Keratinocyte (primary cell): ENCODE measurements around the gene GUCY1A1. TPM values are rescaled to one million over a fixed set of nuclear protein-coding genes. Genes with fewer than 3 reads are reported as not detected.

ENCODE experiments used
- DNase-seq: peaks from one replicate; pipeline ENCODE4 v3.0.0-alpha.2; 2011; ENCODE audit warnings: low read depth, missing footprints, low spot score
- FAIRE-seq: peaks from 2 replicates; lab custom pipeline; 2011; peaks lifted over from hg19 to GRCh38; lab: Jason Lieb, UNC
- H2AFZ ChIP-seq: 2 replicates; pipeline ENCODE4 v1.6.0; 2012; ENCODE audit warnings: low read length, control low read depth, inconsistent platforms; ENCODE audit not compliant: control insufficient read depth
- H3K27ac ChIP-seq: 2 replicates; pipeline ENCODE4 v1.5.1; 2011; ENCODE audit warnings: low read length; ENCODE audit not compliant: control insufficient read depth, insufficient read depth
- H3K27me3 ChIP-seq: 3 replicates; pipeline ENCODE4 v1.6.0; 2011; ENCODE audit warnings: low read length; ENCODE audit not compliant: control insufficient read depth, insufficient read depth; ENCODE audit errors: extremely low read depth
- H3K36me3 ChIP-seq, 2 experiments: 2 replicates in 1 of 2; 3 replicates in 1 of 2; pipeline ENCODE4 v1.5.1; 2011; ENCODE audit warnings: low read length in 2 of 2, mild to moderate bottlenecking in 1 of 2; ENCODE audit not compliant: control insufficient read depth in 2 of 2, insufficient read depth in 2 of 2; ENCODE audit errors: extremely low read depth in 1 of 2
- H3K4me1 ChIP-seq: 3 replicates; pipeline ENCODE4 v1.5.1; 2011; ENCODE audit warnings: low read length; ENCODE audit not compliant: control insufficient read depth, insufficient read depth; ENCODE audit errors: extremely low read depth
- H3K4me2 ChIP-seq: 3 replicates; pipeline ENCODE4 v1.6.0; 2011; ENCODE audit warnings: low read depth, low read length; ENCODE audit not compliant: control insufficient read depth, insufficient read depth; ENCODE audit errors: extremely low read depth
- H3K4me3 ChIP-seq, 3 experiments: fragments of 200-600 bp in 1 of 3; sonication (generic) in 1 of 3; 2 replicates in 2 of 3; 3 replicates in 1 of 3; pipeline ENCODE4 v1.5.1; 2011 to 2016; ENCODE audit warnings: low read length in 3 of 3, mild to moderate bottlenecking in 3 of 3, control low read depth in 2 of 3, inconsistent platforms in 1 of 3, low read depth in 1 of 3, mixed read lengths in 1 of 3, mixed run types in 1 of 3, moderate library complexity in 1 of 3; ENCODE audit not compliant: control insufficient read depth in 2 of 3, insufficient read depth in 2 of 3; ENCODE audit errors: extremely low read depth in 1 of 3
- H3K79me2 ChIP-seq: 2 replicates; pipeline ENCODE4 v1.6.0; 2012; ENCODE audit warnings: low read length; ENCODE audit not compliant: control insufficient read depth, insufficient read depth
- H3K9ac ChIP-seq: 3 replicates; pipeline ENCODE4 v1.6.0; 2011; ENCODE audit warnings: low read length; ENCODE audit not compliant: control insufficient read depth, insufficient read depth; ENCODE audit errors: extremely low read depth
- H3K9me1 ChIP-seq: 3 replicates; pipeline ENCODE4 v1.6.0; 2011; ENCODE audit warnings: low read length; ENCODE audit not compliant: control insufficient read depth, insufficient read depth; ENCODE audit errors: extremely low read depth
- H3K9me3 ChIP-seq: 2 replicates; pipeline ENCODE4 v1.5.1; 2012; ENCODE audit warnings: low read depth, low read length; ENCODE audit not compliant: control insufficient read depth
- H4K20me1 ChIP-seq: 3 replicates; pipeline ENCODE4 v1.6.0; 2011; ENCODE audit warnings: low read length; ENCODE audit not compliant: control insufficient read depth, insufficient read depth; ENCODE audit errors: extremely low read depth
- CTCF ChIP-seq, 3 experiments: IDR thresholded peaks in 1 of 3; conservative IDR thresholded peaks in 1 of 3; optimal IDR thresholded peaks in 1 of 3; 2 replicates in 2 of 3; 3 replicates in 1 of 3; pipeline versions ENCODE3 to v1.5.1; 2011; ENCODE audit warnings: low read length in 3 of 3, mild to moderate bottlenecking in 3 of 3, moderate library complexity in 2 of 3, control low read depth in 1 of 3, inconsistent platforms in 1 of 3; ENCODE audit not compliant: insufficient read depth in 2 of 3; ENCODE audit errors: extremely low read depth in 1 of 3
- EZH2 ChIP-seq: IDR thresholded peaks from one replicate; pipeline ENCODE4 v1.6.1; 2012; ENCODE audit warnings: inconsistent platforms, mild to moderate bottlenecking, low read length, moderate library complexity
- dilution Hi-C: fragments of 300-500 bp; cut with MboI; formaldehyde crosslinking; loops from one replicate; pipeline ENCODE4 v1.7.0; 2020; ENCODE audit warnings: low sequenced_read_pairs; ENCODE audit not compliant: extremely low pct_ligation_motif_present
- polyA plus RNA-seq, 5 experiments: library from polyadenylated mRNA; depleted of rRNA in 3 of 5; stranded (reverse) in 3 of 5; stranded (forward) in 1 of 5; unstranded in 1 of 5; fragments of >200 nt; gene quantifications; 1 replicate in 1 of 5; 2 replicates in 3 of 5; 3 replicates in 1 of 5; pipeline versions ENCODE4 v1.2.1 to v1.2.3, GENCODE V29; 2011 to 2012; ENCODE audit warnings: missing spikeins in 2 of 5, low read depth in 1 of 5, low replicate concordance in 1 of 5

GUCY1A1 gene
- polyA plus RNA-seq, 1 donor (not counting 4 experiments of a cell fraction or from before 2014, with no cell fraction given), result 0.05 TPM

- no peak for DNase-seq
- no peaks in the 10 kb centered on the region for H3K9me3 ChIP-seq
- H3K9me1 ChIP-seq, result no peaks in the 10 kb centered on the region
- dilution Hi-C loops, result no loop called here
- no peak for FAIRE-seq
- H3K9ac ChIP-seq, result no peak overlapping the region
- no peaks in the 10 kb centered on the region for H3K79me2 ChIP-seq
- H3K4me3 ChIP-seq, result no peak overlapping the region
- H2AFZ ChIP-seq, result no peak overlapping the region
- no peaks in the 10 kb centered on the region for H3K27me3 ChIP-seq
- no peaks in the 10 kb centered on the region for H4K20me1 ChIP-seq
- no peaks in the 10 kb centered on the region for H3K36me3 ChIP-seq
- TF ChIP-seq EZH2 (no peak), CTCF (optimal IDR thresholded peaks at IDR 0.05 in 1 of 3, IDR thresholded peaks at IDR 0.05 in 1 of 3, conservative IDR thresholded peaks at IDR 0.05 in 1 of 3; ENCODE audit: extremely low read depth in 1 of 3, insufficient read depth in 2 of 3, low read length in 3 of 3) (no peak)
- no peak overlapping the region for H3K27ac ChIP-seq
- H3K4me1 ChIP-seq, result no peaks in the 10 kb centered on the region
- no peak overlapping the region for H3K4me2 ChIP-seq
Measured at GRCh38 chr4:155675709-155676429, 9.2 kb downstream of the GUCY1A1 start.

GRCh38 chr4:155676430-155676825 is 9.8 kb downstream of the GUCY1A1 start:
- H3K4me2 ChIP-seq, result no peak overlapping the region
- no peak overlapping the region for H3K4me3 ChIP-seq
- H3K36me3 ChIP-seq, result no peaks in the 10 kb centered on the region
- no peaks in the 10 kb centered on the region for H4K20me1 ChIP-seq
- no peak overlapping the region for H3K27ac ChIP-seq
- H3K27me3 ChIP-seq, result no peaks in the 10 kb centered on the region
- H3K9ac ChIP-seq, result no peak overlapping the region
- FAIRE-seq, result no peak
- H3K79me2 ChIP-seq, result no peaks in the 10 kb centered on the region
- H2AFZ ChIP-seq, result no peak overlapping the region
- TF ChIP-seq EZH2, result no peak
- no peak for TF ChIP-seq CTCF (optimal IDR thresholded peaks at IDR 0.05 in 1 of 3, IDR thresholded peaks at IDR 0.05 in 1 of 3, conservative IDR thresholded peaks at IDR 0.05 in 1 of 3; ENCODE audit: extremely low read depth in 1 of 3, insufficient read depth in 2 of 3, low read length in 3 of 3)
- no peak for DNase-seq
- dilution Hi-C loops, result no loop called here
- H3K9me1 ChIP-seq, result no peaks in the 10 kb centered on the region
- no peaks in the 10 kb centered on the region for H3K9me3 ChIP-seq
- no peaks in the 10 kb centered on the region for H3K4me1 ChIP-seq
